Adipocyte (in vitro differentiated cells): ENCODE results near the gene HOXB9.

ENCODE experiments used
- DNase-seq: peaks from one replicate; pipeline ENCODE4 v3.0.0-alpha.2; 2015; ENCODE audit warnings: low read depth
- H3K27me3 ChIP-seq: replicated peaks from 2 replicates; pipeline ENCODE4 v1.7.0; 2013; ENCODE audit warnings: mild to moderate bottlenecking, low read length, moderate library complexity; ENCODE audit not compliant: control insufficient read depth, insufficient read depth
- H3K36me3 ChIP-seq: 2 replicates; pipeline ENCODE4 v1.7.0; 2013; ENCODE audit warnings: low read length, mild to moderate bottlenecking, moderate library complexity; ENCODE audit not compliant: control insufficient read depth, insufficient read depth, severe bottlenecking
- H3K4me1 ChIP-seq: 2 replicates; pipeline ENCODE4 v1.7.0; 2013; ENCODE audit warnings: mild to moderate bottlenecking, low read length, moderate library complexity; ENCODE audit not compliant: control insufficient read depth, insufficient read depth
- H3K4me3 ChIP-seq: 2 replicates; pipeline ENCODE4 v1.7.0; 2013; ENCODE audit warnings: mild to moderate bottlenecking, low read length, moderate library complexity
- H3K9ac ChIP-seq: 2 replicates; pipeline ENCODE4 v1.7.0; 2013; ENCODE audit warnings: mild to moderate bottlenecking, low read length, moderate library complexity
- H3K9me3 ChIP-seq: 2 replicates; pipeline ENCODE4 v1.7.0; 2013; ENCODE audit warnings: mild to moderate bottlenecking, low read length, moderate library complexity; ENCODE audit not compliant: control insufficient read depth

The HOXB9 gene

GRCh38 chr17:48626245-48627117 is at the start of gene HOXB9:
Gene HOXB9, minus strand, starts transcription at chr17:48626358. Its CDS starts 89 bp downstream, at chr17:48626269.
- DNase-seq, result no peak
- Histone ChIP-seq H3K9ac (peak within 1 kb of the TSS; percentile 66), H3K36me3 (no peaks in the 10 kb centered on the region), H3K27me3 (peaks cover 83% of the 10 kb centered on the region), H3K4me3 (peak within 1 kb of the TSS; percentile 78), H3K4me1 (no peaks in the 10 kb centered on the region), H3K9me3 (no peaks in the 10 kb centered on the region)

GRCh38 chr17:48672340-48672739 is 46.2 kb upstream of the HOXB9 start:
- H3K27me3 ChIP-seq, result peaks cover 49% of the 10 kb centered on the region
- H3K9me3 ChIP-seq, result no peaks in the 10 kb centered on the region
- H3K36me3 ChIP-seq, result no peaks in the 10 kb centered on the region
- peaks cover 3% of the 10 kb centered on the region for H3K4me1 ChIP-seq
- H3K4me3 ChIP-seq, result no peak overlapping the region
- DNase-seq, result no peak
- no peak overlapping the region for H3K9ac ChIP-seq

GRCh38 chr17:48671697-48672171 is 45.6 kb upstream of the HOXB9 start:
- Histone ChIP-seq H3K4me1 (peaks cover 3% of the 10 kb centered on the region), H3K27me3 (peaks cover 48% of the 10 kb centered on the region), H3K9ac (peak overlapping the region; percentile 71), H3K9me3 (peaks cover under 1% of the 10 kb centered on the region), H3K4me3 (peak overlapping the region; percentile 80), H3K36me3 (no peaks in the 10 kb centered on the region)
- DNase-seq, result peak; percentile 92

- Histone ChIP-seq H3K9me3 (peaks cover 6% of the 10 kb centered on the region), H3K4me3 (no peak overlapping the region), H3K9ac (no peak overlapping the region), H3K4me1 (no peaks in the 10 kb centered on the region), H3K36me3 (no peaks in the 10 kb centered on the region), H3K27me3 (peaks cover 61% of the 10 kb centered on the region)
- DNase-seq, result no peak
Observed at GRCh38 chr17:48663134-48663924, 37.2 kb upstream of the HOXB9 start.

- Histone ChIP-seq H3K27me3 (peaks cover 35% of the 10 kb centered on the region), H3K36me3 (no peaks in the 10 kb centered on the region), H3K9ac (no peak overlapping the region), H3K9me3 (no peaks in the 10 kb centered on the region), H3K4me1 (no peaks in the 10 kb centered on the region), H3K4me3 (no peak overlapping the region)
- no peak for DNase-seq
Observed at GRCh38 chr17:48655913-48656312, 29.8 kb upstream of the HOXB9 start.

- Histone ChIP-seq H3K4me3 (no peak overlapping the region), H3K36me3 (no peaks in the 10 kb centered on the region)
Observed at GRCh38 chr17:48649741-48650140, 23.6 kb upstream of the HOXB9 start.

GRCh38 chr17:48647963-48648245 is 21.7 kb upstream of the HOXB9 start:
- no peak overlapping the region for H3K4me3 ChIP-seq
- no peaks in the 10 kb centered on the region for H3K36me3 ChIP-seq
- H3K4me1 ChIP-seq, result no peaks in the 10 kb centered on the region
- no peak for DNase-seq
- no peaks in the 10 kb centered on the region for H3K9me3 ChIP-seq
- H3K9ac ChIP-seq, result no peak overlapping the region
- H3K27me3 ChIP-seq, result peaks cover 69% of the 10 kb centered on the region

More at GRCh38 chr17:48649741-48650140, 23.6 kb upstream of the HOXB9 start:
- Histone ChIP-seq H3K27me3 (peaks cover 52% of the 10 kb centered on the region), H3K4me1 (no peaks in the 10 kb centered on the region), H3K9me3 (no peaks in the 10 kb centered on the region), H3K9ac (no peak overlapping the region)
- no peak for DNase-seq

- Histone ChIP-seq H3K4me1 (no peaks in the 10 kb centered on the region), H3K36me3 (no peaks in the 10 kb centered on the region), H3K9me3 (no peaks in the 10 kb centered on the region), H3K9ac (no peak overlapping the region), H3K27me3 (peaks cover 71% of the 10 kb centered on the region), H3K4me3 (peak overlapping the region; percentile 73)
- DNase-seq, result no peak
Observed at GRCh38 chr17:48647103-48647962, 21.2 kb upstream of the HOXB9 start.

- Histone ChIP-seq H3K36me3 (no peaks in the 10 kb centered on the region), H3K9me3 (no peaks in the 10 kb centered on the region), H3K4me3 (no peak overlapping the region), H3K9ac (no peak overlapping the region), H3K4me1 (no peaks in the 10 kb centered on the region), H3K27me3 (peaks cover 78% of the 10 kb centered on the region)
- no peak for DNase-seq
Observed at GRCh38 chr17:48646183-48647102, 20.3 kb upstream of the HOXB9 start.

GRCh38 chr17:48645639-48646182 is 19.6 kb upstream of the HOXB9 start:
- no peak for DNase-seq
- Histone ChIP-seq H3K9me3 (peaks cover 5% of the 10 kb centered on the region), H3K4me3 (no peak overlapping the region), H3K9ac (no peak overlapping the region), H3K36me3 (no peaks in the 10 kb centered on the region), H3K27me3 (peaks cover 85% of the 10 kb centered on the region), H3K4me1 (no peaks in the 10 kb centered on the region)
